IPS-18c (cell line): ENCODE data around the gene FGFR3.

Experiments
- H3K4me3 ChIP-seq: 2 replicates; pipeline ENCODE4 v1.7.0; 2013; ENCODE audit warnings: low read depth, mild to moderate bottlenecking, low read length, moderate library complexity; ENCODE audit not compliant: insufficient read depth
- H3K9me3 ChIP-seq: one replicate; pipeline ENCODE4 v1.6.1; 2013; ENCODE audit warnings: mild to moderate bottlenecking, low read length, moderate library complexity; ENCODE audit not compliant: control insufficient read depth, insufficient read depth

Gene FGFR3

GRCh38 chr4:1792832-1793495 lies at the start of gene FGFR3:
Gene FGFR3, plus strand, starts transcription at chr4:1793293. Its CDS starts 642 bp downstream, at chr4:1793935.
- H3K4me3 ChIP-seq, result peak within 1 kb of the TSS; percentile 83
- H3K9me3 ChIP-seq, result no peaks in the 10 kb centered on the region

GRCh38 chr4:1743551-1743950 lies 49.5 kb upstream of the FGFR3 start:
- Histone ChIP-seq H3K9me3 (no peaks in the 10 kb centered on the region), H3K4me3 (no peak overlapping the region)

GRCh38 chr4:1743975-1744374 lies 49.1 kb upstream of the FGFR3 start:
- H3K4me3 ChIP-seq, result no peak overlapping the region
- H3K9me3 ChIP-seq, result no peaks in the 10 kb centered on the region

GRCh38 chr4:1744552-1744951 lies 48.5 kb upstream of the FGFR3 start:
- H3K4me3 ChIP-seq, result no peak overlapping the region

GRCh38 chr4:1745165-1745564 lies 47.9 kb upstream of the FGFR3 start:
- H3K4me3 ChIP-seq, result no peak overlapping the region
- no peaks in the 10 kb centered on the region for H3K9me3 ChIP-seq

More at GRCh38 chr4:1744552-1744951, 48.5 kb upstream of the FGFR3 start:
- no peaks in the 10 kb centered on the region for H3K9me3 ChIP-seq

- H3K9me3 ChIP-seq, result no peaks in the 10 kb centered on the region
- H3K4me3 ChIP-seq, result no peak overlapping the region
These were observed 47.4 kb upstream of the FGFR3 start for GRCh38 chr4:1745697-1746096.

- Histone ChIP-seq H3K4me3 (no peak overlapping the region), H3K9me3 (no peaks in the 10 kb centered on the region)
These were observed 46.8 kb upstream of the FGFR3 start for GRCh38 chr4:1746265-1746691.

GRCh38 chr4:1746919-1747602 lies 46.0 kb upstream of the FGFR3 start:
- no peaks in the 10 kb centered on the region for H3K9me3 ChIP-seq
- no peak overlapping the region for H3K4me3 ChIP-seq

GRCh38 chr4:1747603-1747967 lies 45.5 kb upstream of the FGFR3 start:
- Histone ChIP-seq H3K4me3 (no peak overlapping the region), H3K9me3 (no peaks in the 10 kb centered on the region)

GRCh38 chr4:1748465-1748995 lies 44.6 kb upstream of the FGFR3 start:
- Histone ChIP-seq H3K9me3 (no peaks in the 10 kb centered on the region), H3K4me3 (no peak overlapping the region)

GRCh38 chr4:1749370-1749769 lies 43.7 kb upstream of the FGFR3 start:
- no peak overlapping the region for H3K4me3 ChIP-seq
- H3K9me3 ChIP-seq, result no peaks in the 10 kb centered on the region

- no peaks in the 10 kb centered on the region for H3K9me3 ChIP-seq
- no peak overlapping the region for H3K4me3 ChIP-seq
These were observed 43.3 kb upstream of the FGFR3 start for GRCh38 chr4:1749826-1750225.

- no peaks in the 10 kb centered on the region for H3K9me3 ChIP-seq
- H3K4me3 ChIP-seq, result no peak overlapping the region
These were observed 42.5 kb upstream of the FGFR3 start for GRCh38 chr4:1750381-1751154.

GRCh38 chr4:1751155-1751918 lies 41.8 kb upstream of the FGFR3 start:
- no peak overlapping the region for H3K4me3 ChIP-seq
- no peaks in the 10 kb centered on the region for H3K9me3 ChIP-seq

GRCh38 chr4:1751919-1752283 lies 41.2 kb upstream of the FGFR3 start:
- no peaks in the 10 kb centered on the region for H3K9me3 ChIP-seq
- no peak overlapping the region for H3K4me3 ChIP-seq

GRCh38 chr4:1752284-1753041 lies 40.6 kb upstream of the FGFR3 start:
- H3K4me3 ChIP-seq, result no peak overlapping the region
- H3K9me3 ChIP-seq, result no peaks in the 10 kb centered on the region

- Histone ChIP-seq H3K9me3 (no peaks in the 10 kb centered on the region), H3K4me3 (no peak overlapping the region)
These were observed 39.8 kb upstream of the FGFR3 start for GRCh38 chr4:1753294-1753696.
